Stomach (tissue), 9 donors: ENCODE results near the gene TARBP1. TPM values are rescaled to one million over a fixed set of nuclear protein-coding genes. Genes with fewer than 3 reads are reported as not detected.

Experiments
- DNase-seq, 2 donors: peaks; one replicate each; pipeline versions ENCODE4 v3.0.0 to v3.0.0-alpha.2; 2013 to 2019
- H3K27ac ChIP-seq, 5 donors: fragments of 200-600 bp in 4 of 5; sonication (generic) in 4 of 5; one replicate each; pipeline ENCODE4 v1.5.1; 2013 to 2019; ENCODE audit warnings: mild to moderate bottlenecking in 1 of 5, moderate library complexity in 1 of 5
- H3K27me3 ChIP-seq, 3 donors: fragments of 200-600 bp; sonication (generic); one replicate each; pipeline ENCODE4 v1.5.1; 2017 to 2019; ENCODE audit warnings: mixed run types in 1 of 3
- H3K36me3 ChIP-seq, 4 donors: fragments of 200-600 bp; sonication (generic); 1 replicate in 3 of 4; 2 replicates in 1 of 4; pipeline ENCODE4 v1.5.1; 2016 to 2019
- H3K4me1 ChIP-seq, 4 donors: fragments of 200-600 bp; sonication (generic); one replicate each; pipeline ENCODE4 v1.5.1; 2016 to 2019
- H3K4me3 ChIP-seq, 4 donors: fragments of 200-600 bp; sonication (generic) in 3 of 4; one replicate each; pipeline ENCODE4 v1.5.1; 2016 to 2019; ENCODE audit warnings: mild to moderate bottlenecking in 1 of 4
- H3K9me3 ChIP-seq, 4 donors: fragments of 200-600 bp; sonication (generic); one replicate each; pipeline ENCODE4 v1.5.1; 2016 to 2019
- EP300 ChIP-seq: sonication (generic); formaldehyde crosslinking; IDR thresholded peaks from one replicate; pipeline ENCODE4 v1.6.1; 2017; ENCODE audit warnings: antibody characterized with exemption
- POLR2A ChIP-seq, 4 donors: fragments of 450-650 bp; IDR thresholded peaks; one replicate each; pipeline ENCODE4 v1.6.1; 2016; ENCODE audit warnings: antibody characterized with exemption in 4 of 4, control low read depth in 2 of 4, mild to moderate bottlenecking in 1 of 4, moderate library complexity in 1 of 4
- POLR2AphosphoS5 ChIP-seq, 3 donors: sonication (generic); formaldehyde crosslinking; IDR thresholded peaks; one replicate each; pipeline ENCODE4 v1.6.1; 2016; ENCODE audit warnings: antibody characterized with exemption in 3 of 3
- WGBS, 5 donors: extraction: QIAGEN DNeasy Blood & Tissue Kit in 3 of 5; methylation state at CpG; one replicate each; pipeline versions ENCODE4 v1.1.5 to v1.1.7; 2013 to 2018; 5-methylcytosine and 5-hydroxymethylcytosine counted together
- intact Hi-C: fragments of 100-400 bp; cut with DNase I; formaldehyde crosslinking; loops from one replicate; pipeline ENCODE4 v1.15.1; 2023; ENCODE audit warnings: low total_unique reads
- polyA plus RNA-seq, 3 donors: library from polyadenylated mRNA; stranded (reverse); fragments of 200-250 nt; gene quantifications; one replicate each; pipeline ENCODE4 v1.2.3, GENCODE V29; 2013
- total RNA-seq, 5 donors: library from RNA; depleted of rRNA; stranded (reverse); fragments of >200 nt; gene quantifications; one replicate each; pipeline versions ENCODE4 v1.1.0 to v1.2.3, GENCODE V29; 2014 to 2016
- TF ChIP-seq, protein P1 (sequence below), 7 experiments: fragments of 450-650 bp in 4 of 7; fragments of 200-600 bp in 3 of 7; sonication (generic) in 3 of 7; IDR thresholded peaks; one replicate each; pipeline ENCODE4 v1.5.1; 2016 to 2019; ENCODE audit warnings: antibody characterized with exemption in 7 of 7, control low read depth in 2 of 7, mild to moderate bottlenecking in 1 of 7
- donor health status: healthy with polysubstance abuse.
- donor health status: Bipolar disorder and iron deficiency.
- donor health status: healthy.

The TARBP1 gene
- total and polyA plus RNA-seq, 8 donors, result 5.7 to 63.2 (median 30.3) TPM

DNA sequence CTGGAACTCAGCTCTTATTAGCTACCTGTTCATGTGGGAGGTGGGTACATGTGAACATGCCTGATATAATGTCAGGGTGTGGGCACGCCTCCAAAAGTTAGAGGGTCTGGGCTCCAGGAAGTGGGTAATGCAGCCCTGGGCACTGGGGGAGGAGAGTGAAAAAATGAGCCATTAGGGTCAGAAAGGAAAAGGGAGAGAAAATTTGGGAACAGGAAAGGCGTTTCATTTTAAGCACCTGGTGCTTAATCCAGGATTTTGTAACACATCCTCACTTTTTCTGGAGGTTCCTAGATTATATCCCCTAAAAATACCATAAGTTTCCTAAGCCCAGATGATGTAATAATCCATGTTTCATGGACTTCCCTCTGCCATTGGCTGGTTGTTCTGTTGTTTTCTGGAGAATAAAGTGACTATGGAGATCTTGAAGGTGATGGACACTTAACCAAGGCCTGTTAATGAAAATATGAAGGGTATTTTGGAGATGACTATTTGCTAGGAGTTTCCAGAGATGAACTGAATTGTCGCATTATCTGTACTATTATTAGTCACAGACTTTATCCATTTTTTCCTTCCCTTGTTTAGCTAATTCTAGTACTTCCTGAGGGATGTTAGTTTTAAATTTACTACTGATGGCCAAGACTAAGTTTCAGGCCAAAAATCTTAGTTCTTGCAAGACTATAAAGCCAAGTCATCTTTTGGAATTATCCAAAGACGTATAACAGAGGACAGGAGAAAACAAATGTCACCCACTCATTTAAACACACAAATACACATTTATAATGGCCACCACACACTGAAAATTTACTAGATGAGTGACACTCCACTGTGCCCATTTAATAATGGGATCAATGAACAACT lies 24.4 kb upstream of the TARBP1 start:
- Histone ChIP-seq H3K9me3 (no peaks in the 10 kb centered on the region), H3K4me3 (no peak overlapping the region), H3K27me3 (no peaks in the 10 kb centered on the region), H3K36me3 (no peaks in the 10 kb centered on the region), H3K4me1 (peaks cover 14 to 35% (median 21%) of the 10 kb centered on the region in 4 donors), H3K27ac (peak overlapping the region in 4 of 5 donors; percentile 3 to 86 (median 26))
- peak in 1 of 2 donors; percentile 74 for DNase-seq
- WGBS, 5 donors, result 66 to 76% (median 70%) methylated on average over 4 of the region's 4 CpGs
- TF ChIP-seq, protein P1, sequence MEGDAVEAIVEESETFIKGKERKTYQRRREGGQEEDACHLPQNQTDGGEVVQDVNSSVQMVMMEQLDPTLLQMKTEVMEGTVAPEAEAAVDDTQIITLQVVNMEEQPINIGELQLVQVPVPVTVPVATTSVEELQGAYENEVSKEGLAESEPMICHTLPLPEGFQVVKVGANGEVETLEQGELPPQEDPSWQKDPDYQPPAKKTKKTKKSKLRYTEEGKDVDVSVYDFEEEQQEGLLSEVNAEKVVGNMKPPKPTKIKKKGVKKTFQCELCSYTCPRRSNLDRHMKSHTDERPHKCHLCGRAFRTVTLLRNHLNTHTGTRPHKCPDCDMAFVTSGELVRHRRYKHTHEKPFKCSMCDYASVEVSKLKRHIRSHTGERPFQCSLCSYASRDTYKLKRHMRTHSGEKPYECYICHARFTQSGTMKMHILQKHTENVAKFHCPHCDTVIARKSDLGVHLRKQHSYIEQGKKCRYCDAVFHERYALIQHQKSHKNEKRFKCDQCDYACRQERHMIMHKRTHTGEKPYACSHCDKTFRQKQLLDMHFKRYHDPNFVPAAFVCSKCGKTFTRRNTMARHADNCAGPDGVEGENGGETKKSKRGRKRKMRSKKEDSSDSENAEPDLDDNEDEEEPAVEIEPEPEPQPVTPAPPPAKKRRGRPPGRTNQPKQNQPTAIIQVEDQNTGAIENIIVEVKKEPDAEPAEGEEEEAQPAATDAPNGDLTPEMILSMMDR (IDR thresholded peaks at IDR 0.05), result no peak
- TF ChIP-seq EP300 (no peak), POLR2A (IDR thresholded peaks at IDR 0.05) (no peak), POLR2AphosphoS5 (IDR thresholded peaks at IDR 0.05) (no peak)
- intact Hi-C loops, result loop anchor here (10.0 kb wide), 1 partner anchor 91 kb away; no protein-coding TSS in a partner anchor

DNA sequence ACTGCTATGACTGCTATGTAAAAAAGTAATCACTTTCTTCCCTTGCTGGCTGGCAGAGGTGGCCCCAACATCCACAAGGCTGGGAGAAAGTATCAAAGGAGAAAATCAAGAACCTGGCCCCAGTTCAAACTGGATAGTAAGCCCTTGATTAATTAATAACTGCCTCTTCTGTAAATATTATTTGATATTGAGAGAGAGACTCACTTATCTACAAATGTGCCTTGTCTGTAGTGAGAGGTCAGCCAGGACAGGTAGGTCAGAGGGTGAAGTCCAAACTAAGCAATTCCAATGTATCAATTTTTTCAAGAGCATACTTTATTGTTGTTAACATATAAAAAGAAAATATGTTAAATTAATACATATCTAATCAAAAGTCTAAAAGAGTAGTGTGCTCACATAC lies 23.8 kb upstream of the TARBP1 start:
- Histone ChIP-seq H3K4me1 (peaks cover 14 to 37% (median 21%) of the 10 kb centered on the region in 4 donors), H3K9me3 (no peaks in the 10 kb centered on the region), H3K36me3 (no peaks in the 10 kb centered on the region), H3K4me3 (no peak overlapping the region), H3K27ac (peak overlapping the region in 4 of 5 donors; percentile 3 to 86 (median 26)), H3K27me3 (no peaks in the 10 kb centered on the region)
- no peak for DNase-seq
- no peak for TF ChIP-seq POLR2AphosphoS5 (IDR thresholded peaks at IDR 0.05)
- TF ChIP-seq, protein P1 (IDR thresholded peaks at IDR 0.05), result no peak
- no peak for TF ChIP-seq POLR2A (IDR thresholded peaks at IDR 0.05)
- TF ChIP-seq EP300, result no peak
- intact Hi-C loops, result loop anchor here (10.0 kb wide), 1 partner anchor 92 kb away; no protein-coding TSS in a partner anchor

DNA sequence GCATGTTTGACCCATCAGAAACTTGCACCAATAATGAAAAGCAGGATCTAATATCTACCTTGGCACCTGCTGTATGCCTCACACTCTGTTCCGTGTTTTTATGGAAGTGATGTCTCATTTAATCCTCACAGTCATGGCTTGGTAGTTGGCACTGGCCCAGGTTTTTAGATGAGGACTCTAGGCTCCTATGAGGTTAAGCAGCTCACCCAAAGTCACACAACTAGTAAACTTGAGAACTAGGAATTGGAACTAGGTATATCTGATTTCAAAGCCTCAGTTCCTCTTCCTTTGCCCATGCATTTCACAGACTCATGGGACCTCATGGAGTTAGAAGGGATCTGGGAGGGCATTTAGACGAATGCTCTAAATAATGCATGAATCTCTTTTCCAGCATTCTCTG lies 21.3 kb upstream of the TARBP1 start:
- Histone ChIP-seq H3K27me3 (no peaks in the 10 kb centered on the region), H3K4me3 (no peak overlapping the region), H3K27ac (peak overlapping the region in 4 of 5 donors; percentile 85 to 87 (median 86)), H3K36me3 (no peaks in the 10 kb centered on the region), H3K4me1 (peaks cover 14 to 41% (median 22%) of the 10 kb centered on the region in 4 donors), H3K9me3 (no peaks in the 10 kb centered on the region)
- TF ChIP-seq POLR2A (IDR thresholded peaks at IDR 0.05) (no peak), EP300 (no peak), POLR2AphosphoS5 (IDR thresholded peaks at IDR 0.05) (no peak)
- TF ChIP-seq, protein P1 (IDR thresholded peaks at IDR 0.05), result no peak
- WGBS, 5 donors, result 40 to 69% (median 47%) methylated on average over 2 of the region's 2 CpGs
- intact Hi-C loops, result loop anchor here (10.0 kb wide), 1 partner anchor 95 kb away; no protein-coding TSS in a partner anchor
- DNase-seq, result no peak

DNA sequence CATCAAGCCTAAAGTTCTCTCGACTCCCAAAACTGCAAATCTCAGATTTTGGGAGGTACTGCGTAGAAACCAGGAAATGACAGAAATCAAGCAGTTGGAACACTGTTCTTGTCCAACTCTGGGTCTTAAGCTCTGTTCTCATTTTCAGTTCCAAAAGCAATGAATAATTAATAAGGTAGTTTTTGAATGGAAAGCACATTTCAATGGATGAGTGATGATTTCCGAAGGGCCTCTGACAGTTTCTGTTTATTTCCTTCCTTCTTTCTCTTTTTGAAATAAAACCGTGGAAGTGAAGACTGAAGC lies 20.9 kb upstream of the TARBP1 start:
- WGBS, 5 donors, result 55 to 75% (median 68%) methylated on average over 4 of the region's 4 CpGs

More for the DNA sequence above, 20.9 kb upstream of the TARBP1 start:
- H3K4me3 ChIP-seq, result peak overlapping the region in 2 of 4 donors; percentile 12 to 14
- H3K27ac ChIP-seq, result peak overlapping the region; percentile 43 to 87 (median 86)
- TF ChIP-seq EP300 (no peak), POLR2A (IDR thresholded peaks at IDR 0.05) (no peak), POLR2AphosphoS5 (IDR thresholded peaks at IDR 0.05) (no peak)
- TF ChIP-seq, protein P1 (IDR thresholded peaks at IDR 0.05), result no peak
- no peaks in the 10 kb centered on the region for H3K27me3 ChIP-seq
- H3K36me3 ChIP-seq, result no peaks in the 10 kb centered on the region
- H3K4me1 ChIP-seq, result peaks cover 14 to 45% (median 23%) of the 10 kb centered on the region in 4 donors
- DNase-seq, result no peak
- intact Hi-C loops, result loop anchor here (10.0 kb wide), 2 partner anchors 95 to 465 kb away; no protein-coding TSS in a partner anchor
- no peaks in the 10 kb centered on the region for H3K9me3 ChIP-seq
